ENCODE results near the gene KLF13. TPM values are rescaled to one million over a fixed set of nuclear protein-coding genes. Genes with fewer than 3 reads are reported as not detected.
A peak's percentile ranks its signal among the peaks of the same experiment; 100 is the strongest.

KLF13 gene
- total RNA-seq, 2 donors from 2014 or later, result 18.7 to 18.9 TPM

- peak; percentile 37 for DNase-seq
- WGBS, 2 experiments (ENCODE audit: insufficient coverage in 1 of 2, insufficient read length in 1 of 2), result 92% methylated on average over 8 of the region's 9 CpGs; no CpG with 5 or more reads in 1 of the 2 experiments
- H3K4me3 Mint-ChIP-seq, result no peak overlapping the region
- H3K27me3 ChIP-seq (ENCODE audit: control insufficient read depth, insufficient read depth, low read length, poor library complexity, severe bottlenecking), result peaks cover 39% of the 10 kb centered on the region
- no peak overlapping the region for H3K9ac ChIP-seq (ENCODE audit: extremely low read depth, low read length, poor library complexity, severe bottlenecking)
- H3K4me3 ChIP-seq (ENCODE audit: low read length), result no peak overlapping the region
- no peaks in the 10 kb centered on the region for H3K9me3 ChIP-seq (ENCODE audit: control insufficient read depth, low read length)
- H3K36me3 Mint-ChIP-seq (ENCODE audit: low read depth), result no peaks in the 10 kb centered on the region
- peaks cover 44% of the 10 kb centered on the region for H3K27me3 Mint-ChIP-seq (ENCODE audit: insufficient read depth)
- H3K4me1 ChIP-seq (ENCODE audit: control insufficient read depth, insufficient read depth, low read length), result peaks cover 8% of the 10 kb centered on the region
- peaks cover 8% of the 10 kb centered on the region for H3K9me3 Mint-ChIP-seq
- H3K27ac ChIP-seq (ENCODE audit: low read depth, low read length), result no peak overlapping the region
- H3K27ac Mint-ChIP-seq, result no peak overlapping the region
- TF ChIP-seq CTCF (conservative IDR thresholded peaks at IDR 0.05), result no peak
- no peaks in the 10 kb centered on the region for H3K36me3 ChIP-seq (ENCODE audit: control insufficient read depth, insufficient read depth, low read length)
- H3K4me1 Mint-ChIP-seq, result peaks cover 12% of the 10 kb centered on the region
Measured at GRCh38 chr15:31309893-31310606, 16.6 kb upstream of the KLF13 start.

- no peak overlapping the region for H3K27ac Mint-ChIP-seq
- peak; percentile 32 for DNase-seq
- H3K36me3 Mint-ChIP-seq (ENCODE audit: low read depth), result no peaks in the 10 kb centered on the region
- no peaks in the 10 kb centered on the region for H3K36me3 ChIP-seq (ENCODE audit: control insufficient read depth, insufficient read depth, low read length)
- H3K27ac ChIP-seq (ENCODE audit: low read depth, low read length), result no peak overlapping the region
- H3K9ac ChIP-seq (ENCODE audit: extremely low read depth, low read length, poor library complexity, severe bottlenecking), result no peak overlapping the region
- peaks cover 30% of the 10 kb centered on the region for H3K27me3 Mint-ChIP-seq (ENCODE audit: insufficient read depth)
- no peak for TF ChIP-seq CTCF (conservative IDR thresholded peaks at IDR 0.05)
- H3K4me1 ChIP-seq (ENCODE audit: control insufficient read depth, insufficient read depth, low read length), result no peaks in the 10 kb centered on the region
- WGBS, 2 experiments (ENCODE audit: insufficient coverage in 1 of 2, insufficient read length in 1 of 2), result 92 to 97% methylated on average over 8 to 18 of the region's 18 CpGs
- no peak overlapping the region for H3K4me3 ChIP-seq (ENCODE audit: low read length)
- H3K4me1 Mint-ChIP-seq, result peaks cover 9% of the 10 kb centered on the region
- no peaks in the 10 kb centered on the region for H3K9me3 ChIP-seq (ENCODE audit: control insufficient read depth, low read length)
- no peak overlapping the region for H3K4me3 Mint-ChIP-seq
- peaks cover 8% of the 10 kb centered on the region for H3K9me3 Mint-ChIP-seq
- peaks cover 28% of the 10 kb centered on the region for H3K27me3 ChIP-seq (ENCODE audit: control insufficient read depth, insufficient read depth, low read length, poor library complexity, severe bottlenecking)
Measured at GRCh38 chr15:31311735-31312619, 14.7 kb upstream of the KLF13 start.

- Mint-ChIP-seq H3K36me3 (ENCODE audit: low read depth) (no peaks in the 10 kb centered on the region), H3K27ac (no peak overlapping the region), H3K4me3 (no peak overlapping the region), H3K27me3 (ENCODE audit: insufficient read depth) (peaks cover 25% of the 10 kb centered on the region), H3K4me1 (peaks cover under 1% of the 10 kb centered on the region), H3K9me3 (peaks cover 8% of the 10 kb centered on the region)
- no peak for DNase-seq
- TF ChIP-seq CTCF (conservative IDR thresholded peaks at IDR 0.05), result no peak
- Histone ChIP-seq H3K9ac (ENCODE audit: extremely low read depth, low read length, poor library complexity, severe bottlenecking) (no peak overlapping the region), H3K4me1 (ENCODE audit: control insufficient read depth, insufficient read depth, low read length) (no peaks in the 10 kb centered on the region), H3K4me3 (ENCODE audit: low read length) (no peak overlapping the region), H3K36me3 (ENCODE audit: control insufficient read depth, insufficient read depth, low read length) (no peaks in the 10 kb centered on the region), H3K27me3 (ENCODE audit: control insufficient read depth, insufficient read depth, low read length, poor library complexity, severe bottlenecking) (peaks cover 28% of the 10 kb centered on the region), H3K27ac (ENCODE audit: low read depth, low read length) (no peak overlapping the region), H3K9me3 (ENCODE audit: control insufficient read depth, low read length) (no peaks in the 10 kb centered on the region)
Measured at GRCh38 chr15:31313223-31313622, 13.4 kb upstream of the KLF13 start.
